Upper lobe of left lung (tissue), 4 donors: ENCODE measurements around the gene SLC39A5.

Experiments
- EP300 ChIP-seq, 4 donors: sonication (generic); formaldehyde crosslinking; IDR thresholded peaks; one replicate each; pipeline ENCODE4 v1.5.1; 2017; ENCODE audit warnings: antibody characterized with exemption in 4 of 4, control low read depth in 2 of 4
- POLR2A ChIP-seq, 4 donors: fragments of 450-650 bp; IDR thresholded peaks; one replicate each; pipeline ENCODE4 v1.5.1; 2016 to 2017; ENCODE audit warnings: antibody characterized with exemption in 4 of 4, mild to moderate bottlenecking in 2 of 4
- POLR2AphosphoS5 ChIP-seq, 2 donors: sonication (generic); formaldehyde crosslinking; IDR thresholded peaks; one replicate each; pipeline ENCODE4 v1.5.1; 2017; ENCODE audit warnings: antibody characterized with exemption in 2 of 2
- TF ChIP-seq, protein P1 (sequence below), 6 experiments: fragments of 450-650 bp in 4 of 6; fragments of 200-600 bp in 2 of 6; sonication (generic) in 2 of 6; IDR thresholded peaks; one replicate each; pipeline ENCODE4 v1.5.1; 2016 to 2019; ENCODE audit warnings: antibody characterized with exemption in 6 of 6

DNA sequence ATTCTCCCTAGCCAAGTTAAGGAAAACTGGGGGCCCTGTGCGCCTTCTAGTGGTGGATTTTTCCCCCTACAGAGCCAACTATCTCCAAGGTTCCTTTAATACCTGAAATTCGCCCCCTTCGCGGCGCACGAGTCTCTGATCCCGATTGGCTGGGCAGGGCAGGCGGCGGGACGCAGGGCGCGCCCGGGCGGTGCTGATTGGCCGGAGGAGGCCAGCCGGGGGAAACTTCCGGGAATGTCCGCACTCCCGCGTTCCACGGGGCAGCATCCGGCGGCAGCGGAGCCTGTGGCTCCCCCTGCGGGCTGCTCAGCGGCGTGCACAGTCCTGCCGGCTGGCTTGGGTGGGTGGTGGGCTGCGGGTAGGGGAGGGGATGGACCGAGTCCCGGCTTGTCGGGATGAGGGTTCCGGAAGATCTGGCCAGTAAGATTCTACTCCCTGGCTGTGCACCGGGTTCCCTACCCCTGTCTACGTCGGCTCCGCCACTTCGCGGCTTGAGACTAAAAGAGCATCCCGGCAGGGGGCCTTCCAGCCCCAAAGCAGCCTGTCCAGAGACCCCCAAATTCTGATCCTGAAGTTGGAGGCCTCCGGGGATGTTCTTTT lies 5.6 kb upstream of the SLC39A5 start, which contains the start of gene NABP2:
- TF ChIP-seq, protein P1, sequence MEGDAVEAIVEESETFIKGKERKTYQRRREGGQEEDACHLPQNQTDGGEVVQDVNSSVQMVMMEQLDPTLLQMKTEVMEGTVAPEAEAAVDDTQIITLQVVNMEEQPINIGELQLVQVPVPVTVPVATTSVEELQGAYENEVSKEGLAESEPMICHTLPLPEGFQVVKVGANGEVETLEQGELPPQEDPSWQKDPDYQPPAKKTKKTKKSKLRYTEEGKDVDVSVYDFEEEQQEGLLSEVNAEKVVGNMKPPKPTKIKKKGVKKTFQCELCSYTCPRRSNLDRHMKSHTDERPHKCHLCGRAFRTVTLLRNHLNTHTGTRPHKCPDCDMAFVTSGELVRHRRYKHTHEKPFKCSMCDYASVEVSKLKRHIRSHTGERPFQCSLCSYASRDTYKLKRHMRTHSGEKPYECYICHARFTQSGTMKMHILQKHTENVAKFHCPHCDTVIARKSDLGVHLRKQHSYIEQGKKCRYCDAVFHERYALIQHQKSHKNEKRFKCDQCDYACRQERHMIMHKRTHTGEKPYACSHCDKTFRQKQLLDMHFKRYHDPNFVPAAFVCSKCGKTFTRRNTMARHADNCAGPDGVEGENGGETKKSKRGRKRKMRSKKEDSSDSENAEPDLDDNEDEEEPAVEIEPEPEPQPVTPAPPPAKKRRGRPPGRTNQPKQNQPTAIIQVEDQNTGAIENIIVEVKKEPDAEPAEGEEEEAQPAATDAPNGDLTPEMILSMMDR (IDR thresholded peaks at IDR 0.05) = peak; percentile 90 to 99 (median 97)
- TF ChIP-seq POLR2A (IDR thresholded peaks at IDR 0.05) (peak in 2 of 4 donors; percentile 18 to 46), EP300 (IDR thresholded peaks at IDR 0.05) (no peak), POLR2AphosphoS5 (IDR thresholded peaks at IDR 0.05) (peak; percentile 67 to 74)
